Calu3 (cell line): Measurements from ENCODE around the gene NDUFB10. TPM values are rescaled to one million over a fixed set of nuclear protein-coding genes. Genes with fewer than 3 reads are reported as not detected.
A peak's percentile ranks its signal among the peaks of the same experiment; 100 is the strongest.

Source experiments
- BruUV-seq: library from RNA; stranded (reverse); fragments of 400-500 nt; replicated peaks from 2 replicates; lab custom pipeline; 2021; lab: Mats Ljungman, UMichigan
- CTCF ChIA-PET: fragments of 300-600 bp; sonication (Branson Sonifier 250); formaldehyde crosslinking; loops from one replicate; lab custom pipeline; 2022; ENCODE audit warnings: antibody characterized with exemption; lab: Charles Lee
- DNase-seq: peaks from one replicate; pipeline ENCODE4 v3.0.0; 2022
- H3K27ac Mint-ChIP-seq: one replicate; pipeline ENCODE4 v1.8.0; 2022; ENCODE audit warnings: mixed read lengths; ENCODE audit not compliant: unreplicated experiment
- H3K27me3 Mint-ChIP-seq: one replicate; pipeline ENCODE4 v1.8.0; 2022; ENCODE audit warnings: mixed read lengths; ENCODE audit not compliant: unreplicated experiment
- H3K36me3 Mint-ChIP-seq: one replicate; pipeline ENCODE4 v1.8.0; 2022; ENCODE audit warnings: mild to moderate bottlenecking, moderate library complexity, mixed read lengths; ENCODE audit not compliant: insufficient read depth, unreplicated experiment
- H3K4me1 Mint-ChIP-seq: one replicate; pipeline ENCODE4 v1.8.0; 2022; ENCODE audit warnings: mild to moderate bottlenecking, low read depth, mixed read lengths; ENCODE audit not compliant: unreplicated experiment
- H3K4me3 Mint-ChIP-seq: one replicate; pipeline ENCODE4 v1.8.0; 2022; ENCODE audit warnings: mild to moderate bottlenecking, low read depth, moderate library complexity, mixed read lengths; ENCODE audit not compliant: unreplicated experiment
- H3K9me3 Mint-ChIP-seq: one replicate; pipeline ENCODE4 v1.8.0; 2022; ENCODE audit warnings: low read depth, mixed read lengths; ENCODE audit not compliant: unreplicated experiment
- intact Hi-C: fragments of 100-400 bp; cut with micrococcal nuclease; formaldehyde crosslinking; loops from one replicate; pipeline ENCODE4 v1.10.0; 2022; ENCODE audit not compliant: unreplicated experiment
- total RNA-seq: library from RNA; stranded (reverse); gene quantifications from 2 replicates; pipeline ENCODE4 v1.2.3, GENCODE V29; 2022
- TF ChIP-seq, protein P1 (sequence below): fragments of 200-600 bp; IDR thresholded peaks from one replicate; pipeline ENCODE4 v1.8.0; 2022; ENCODE audit warnings: antibody characterized with exemption; ENCODE audit not compliant: unreplicated experiment

Gene NDUFB10
- total RNA-seq, 1 experiment from 2014 or later = 148 TPM

DNA sequence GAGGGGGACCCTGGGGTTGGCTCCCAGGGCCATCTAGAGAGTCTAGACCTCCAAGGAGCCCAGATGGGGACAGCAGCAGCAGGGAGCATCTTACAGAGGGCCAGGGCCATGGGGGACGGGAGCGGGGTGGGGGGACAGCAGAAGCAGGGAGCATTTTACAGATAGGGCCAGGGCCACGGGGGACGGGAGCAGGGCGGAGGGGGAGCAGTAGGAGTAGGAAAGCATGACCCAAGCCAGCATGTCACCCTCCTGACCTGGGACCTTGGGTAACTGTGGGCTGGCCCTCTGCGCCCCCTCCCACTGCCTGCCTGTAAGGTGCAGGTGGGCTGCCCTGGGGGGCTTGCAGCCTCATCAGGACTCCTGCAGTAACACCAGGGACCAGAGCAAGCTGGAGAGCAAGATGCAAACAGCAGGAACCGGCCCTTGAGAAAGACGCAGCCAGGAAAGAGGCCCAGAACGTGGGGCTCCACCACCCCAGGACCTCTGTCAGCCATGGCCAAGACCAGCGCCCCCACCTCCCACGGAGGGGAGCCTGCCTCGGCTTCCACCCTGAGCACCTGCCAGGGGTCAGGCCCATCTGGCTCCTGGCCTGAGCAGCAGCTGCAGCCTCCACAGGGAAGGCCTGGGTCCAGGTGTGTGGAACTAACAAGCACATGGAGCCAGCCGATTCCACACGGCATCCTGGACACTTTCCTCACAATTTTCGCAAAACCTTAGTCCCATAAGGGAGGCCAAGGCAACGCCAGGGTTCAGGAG lies 47.9 kb downstream of the NDUFB10 start:
- Mint-ChIP-seq H3K27ac (peak overlapping the region; percentile 40), H3K4me3 (peak overlapping the region; percentile 89), H3K4me1 (peaks cover 38% of the 10 kb centered on the region), H3K9me3 (no peaks in the 10 kb centered on the region), H3K27me3 (no peaks in the 10 kb centered on the region), H3K36me3 (peaks cover 45% of the 10 kb centered on the region)
- no TSS peak for BruUV-seq
- TF ChIP-seq, protein P1, sequence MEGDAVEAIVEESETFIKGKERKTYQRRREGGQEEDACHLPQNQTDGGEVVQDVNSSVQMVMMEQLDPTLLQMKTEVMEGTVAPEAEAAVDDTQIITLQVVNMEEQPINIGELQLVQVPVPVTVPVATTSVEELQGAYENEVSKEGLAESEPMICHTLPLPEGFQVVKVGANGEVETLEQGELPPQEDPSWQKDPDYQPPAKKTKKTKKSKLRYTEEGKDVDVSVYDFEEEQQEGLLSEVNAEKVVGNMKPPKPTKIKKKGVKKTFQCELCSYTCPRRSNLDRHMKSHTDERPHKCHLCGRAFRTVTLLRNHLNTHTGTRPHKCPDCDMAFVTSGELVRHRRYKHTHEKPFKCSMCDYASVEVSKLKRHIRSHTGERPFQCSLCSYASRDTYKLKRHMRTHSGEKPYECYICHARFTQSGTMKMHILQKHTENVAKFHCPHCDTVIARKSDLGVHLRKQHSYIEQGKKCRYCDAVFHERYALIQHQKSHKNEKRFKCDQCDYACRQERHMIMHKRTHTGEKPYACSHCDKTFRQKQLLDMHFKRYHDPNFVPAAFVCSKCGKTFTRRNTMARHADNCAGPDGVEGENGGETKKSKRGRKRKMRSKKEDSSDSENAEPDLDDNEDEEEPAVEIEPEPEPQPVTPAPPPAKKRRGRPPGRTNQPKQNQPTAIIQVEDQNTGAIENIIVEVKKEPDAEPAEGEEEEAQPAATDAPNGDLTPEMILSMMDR = no peak
- CTCF ChIA-PET = interaction anchor here (1.1 to 1.6 kb wide), 3 partner anchors 26 to 133 kb away, joined by 3 to 6 read pairs (median 3); partner anchors contain the start of gene RPS2
- intact Hi-C loops = no loop called here
- no peak for DNase-seq

- Mint-ChIP-seq H3K4me3 (peak overlapping the region; percentile 89), H3K27ac (peak overlapping the region; percentile 40), H3K4me1 (peaks cover 38% of the 10 kb centered on the region), H3K27me3 (no peaks in the 10 kb centered on the region), H3K36me3 (peaks cover 44% of the 10 kb centered on the region), H3K9me3 (no peaks in the 10 kb centered on the region)
- peak; percentile 66 for DNase-seq
- BruUV-seq = TSS peak; percentile 78
- CTCF ChIA-PET = interaction anchor here (0.7 to 1.6 kb wide), 6 partner anchors 13 to 140 kb away, joined by 3 to 6 read pairs (median 4); partner anchors contain the start of genes RAB26 and RPS2
- intact Hi-C loops = no loop called here
- TF ChIP-seq, protein P1 = no peak
These were observed 48.7 kb downstream of the NDUFB10 start for GRCh38 chr16:2008009-2008526.

DNA sequence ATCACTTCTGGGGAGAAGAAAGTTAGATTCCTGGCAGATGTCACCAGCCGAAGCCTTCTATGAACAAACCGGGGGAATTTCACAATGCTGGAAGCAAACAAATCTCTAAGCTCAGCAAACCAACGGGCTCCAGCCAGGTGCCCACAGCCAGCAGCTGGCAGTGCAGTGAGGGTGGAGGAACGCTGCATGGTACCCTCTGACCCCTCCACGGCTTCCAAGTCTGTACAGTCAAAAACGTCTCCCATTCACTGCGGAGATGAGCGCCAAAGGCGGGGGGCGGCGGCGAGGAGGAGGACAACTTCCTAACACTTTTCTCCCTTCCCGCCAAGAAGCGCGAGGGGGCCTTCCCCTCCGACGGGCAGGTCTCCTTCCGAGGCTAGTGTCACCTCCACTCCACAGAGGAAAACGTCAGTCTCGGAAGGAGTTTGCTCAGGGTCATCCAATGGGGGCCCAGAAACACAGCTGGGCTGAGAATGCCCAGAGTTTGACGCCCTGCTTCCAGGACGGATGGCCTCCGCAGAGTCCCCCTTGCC lies 49.4 kb downstream of the NDUFB10 start:
- CTCF ChIA-PET = interaction anchor here (0.7 to 1.6 kb wide), 6 partner anchors 12 to 139 kb away, joined by 3 to 6 read pairs (median 4); partner anchors contain the start of genes RAB26 and RPS2
- Mint-ChIP-seq H3K27me3 (no peaks in the 10 kb centered on the region), H3K9me3 (no peaks in the 10 kb centered on the region), H3K4me1 (peaks cover 38% of the 10 kb centered on the region), H3K4me3 (peak overlapping the region; percentile 89), H3K36me3 (peaks cover 44% of the 10 kb centered on the region), H3K27ac (peak overlapping the region; percentile 40)
- TF ChIP-seq, protein P1 = no peak
- BruUV-seq = no TSS peak
- no peak for DNase-seq
- intact Hi-C loops = no loop called here

DNA sequence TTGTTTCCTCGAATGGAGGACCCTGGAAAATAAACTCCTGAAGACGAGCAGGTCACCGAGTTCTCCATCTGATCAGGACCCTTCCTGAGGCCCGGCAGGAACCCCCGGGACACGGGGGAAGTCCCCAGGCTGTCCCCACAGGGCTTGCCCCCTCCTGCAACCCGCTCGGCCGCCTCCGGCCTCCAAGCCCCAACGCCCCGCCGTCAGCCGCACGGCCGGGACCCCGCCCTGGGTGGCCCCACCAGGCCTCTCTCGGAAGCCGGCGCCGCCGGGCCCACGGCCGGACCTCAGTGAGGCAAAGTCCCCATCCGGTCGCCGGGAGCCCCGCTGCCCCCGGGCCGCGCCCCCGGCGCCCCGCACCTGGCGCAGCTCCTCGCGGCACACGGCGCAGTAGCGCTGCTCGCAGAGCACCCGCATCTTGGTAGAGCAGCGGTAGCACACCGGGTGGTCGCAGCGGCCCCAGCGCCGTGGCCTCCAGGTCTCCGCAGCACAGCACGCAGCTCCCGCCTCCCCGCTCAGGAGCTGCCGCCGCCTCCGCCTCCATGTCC lies 49.9 kb downstream of the NDUFB10 start:
- DNase-seq = peak; percentile 37
- intact Hi-C loops = no loop called here
- peak overlapping the region; percentile 89 for H3K4me3 Mint-ChIP-seq
- peak overlapping the region; percentile 40 for H3K27ac Mint-ChIP-seq
- TF ChIP-seq, protein P1 = no peak
- peaks cover 38% of the 10 kb centered on the region for H3K4me1 Mint-ChIP-seq
- CTCF ChIA-PET = interaction anchor here (1.2 to 1.6 kb wide), 3 partner anchors 13 to 139 kb away, joined by 3 to 4 read pairs (median 4); partner anchors contain the start of genes RAB26 and RPS2
- H3K27me3 Mint-ChIP-seq = no peaks in the 10 kb centered on the region
- H3K36me3 Mint-ChIP-seq = peaks cover 44% of the 10 kb centered on the region
- BruUV-seq = no TSS peak
- H3K9me3 Mint-ChIP-seq = no peaks in the 10 kb centered on the region
